CD4-positive, CD25-positive, alpha-beta regulatory T cell (primary cell): ENCODE measurements around the gene GBE1. TPM values are rescaled to one million over a fixed set of nuclear protein-coding genes. Genes with fewer than 3 reads are reported as not detected.

Experiments used
- ATAC-seq, 2 donors: fragments of 150-1000 bp; cut with Tn5 transposase; one replicate each; pipeline ENCODE4 v1.10.0; 2021; ENCODE audit warnings: low read depth in 2 of 2, moderate number of reproducible peaks in 2 of 2, moderate library complexity in 1 of 2
- DNase-seq, 3 donors: peaks; one replicate each; pipeline versions ENCODE4 v3.0.0 to v3.0.0-alpha.2; 2012 to 2022; ENCODE audit warnings: mixed read lengths in 1 of 3
- H3K27ac ChIP-seq: one replicate; pipeline ENCODE4 v1.7.0; 2013; ENCODE audit warnings: mild to moderate bottlenecking, low read length; ENCODE audit not compliant: insufficient read depth, poor library complexity, severe bottlenecking
- H3K27me3 ChIP-seq: one replicate; pipeline ENCODE4 v1.7.0; 2013; ENCODE audit warnings: low read length; ENCODE audit not compliant: control insufficient read depth, insufficient read depth
- H3K36me3 ChIP-seq: one replicate; pipeline ENCODE4 v1.7.0; 2013; ENCODE audit warnings: mild to moderate bottlenecking, low read length, moderate library complexity; ENCODE audit not compliant: control insufficient read depth, insufficient read depth
- H3K4me1 ChIP-seq: 2 replicates; pipeline ENCODE4 v1.7.0; 2013; ENCODE audit warnings: mild to moderate bottlenecking, low read length; ENCODE audit not compliant: insufficient read depth, control insufficient read depth, poor library complexity, severe bottlenecking
- H3K4me3 ChIP-seq: one replicate; pipeline ENCODE4 v1.7.0; 2013; ENCODE audit warnings: low read depth, mild to moderate bottlenecking, low read length, moderate library complexity
- H3K9me3 ChIP-seq, 2 experiments: 1 replicate in 1 of 2; 2 replicates in 1 of 2; pipeline ENCODE4 v1.7.0; 2013; ENCODE audit warnings: low read length in 2 of 2, mild to moderate bottlenecking in 1 of 2, moderate library complexity in 1 of 2; ENCODE audit not compliant: control insufficient read depth in 2 of 2
- H3K27ac Mint-ChIP-seq, 3 donors: one replicate each; pipeline ENCODE4 v1.8.0; 2020 to 2022; ENCODE audit warnings: mild to moderate bottlenecking in 3 of 3, mixed read lengths in 3 of 3, moderate library complexity in 2 of 3
- H3K27me3 Mint-ChIP-seq: one replicate; pipeline ENCODE4 v1.8.0; 2022; ENCODE audit warnings: mild to moderate bottlenecking, mixed read lengths
- H3K36me3 Mint-ChIP-seq: one replicate; pipeline ENCODE4 v1.8.0; 2020; ENCODE audit warnings: mixed read lengths
- H3K4me1 Mint-ChIP-seq, 4 donors: one replicate each; pipeline ENCODE4 v1.8.0; 2020 to 2022; ENCODE audit warnings: mixed read lengths in 4 of 4, mild to moderate bottlenecking in 1 of 4
- H3K4me3 Mint-ChIP-seq, 4 donors: one replicate each; pipeline ENCODE4 v1.8.0; 2020 to 2022; ENCODE audit warnings: mild to moderate bottlenecking in 4 of 4, mixed read lengths in 4 of 4, moderate library complexity in 3 of 4
- H3K9me3 Mint-ChIP-seq, 7 donors: one replicate each; pipeline ENCODE4 v1.8.0; 2020 to 2022; ENCODE audit warnings: mixed read lengths in 7 of 7, mild to moderate bottlenecking in 3 of 7, moderate library complexity in 2 of 7
- polyA plus RNA-seq, 4 donors: library from polyadenylated mRNA; unstranded; fragments of 300-500 nt; fragmentation: Illumina TruSeq; gene quantifications; one replicate each; pipeline ENCODE4 v1.2.3, GENCODE V29; 2021
- total RNA-seq: library from RNA; stranded (reverse); gene quantifications from one replicate; pipeline ENCODE4 v1.2.3, GENCODE V29; 2022

GBE1 gene
- total and polyA plus RNA-seq, 5 donors from 2014 or later = 5.2 to 9.7 (median 8.6) TPM

- ATAC-seq = no peak
Measured at GRCh38 chr3:81699536-81700320, 61.7 kb downstream of the GBE1 start.

GRCh38 chr3:81696090-81696489, 65.4 kb downstream of the GBE1 start:
- H3K4me3 ChIP-seq = no peak overlapping the region
- H3K9me3 ChIP-seq = no peaks in the 10 kb centered on the region
- no peaks in the 10 kb centered on the region for H3K36me3 ChIP-seq
- H3K4me1 ChIP-seq = no peaks in the 10 kb centered on the region
- Mint-ChIP-seq H3K27ac (no peak overlapping the region), H3K36me3 (peaks cover 11% of the 10 kb centered on the region), H3K9me3 (no peaks in the 10 kb centered on the region), H3K27me3 (no peaks in the 10 kb centered on the region), H3K4me1 (peaks cover 0 to 5% (median 0%) of the 10 kb centered on the region in 4 donors), H3K4me3 (no peak overlapping the region)
- no peaks in the 10 kb centered on the region for H3K27me3 ChIP-seq
- ATAC-seq (no peak), DNase-seq (no peak)
- no peak overlapping the region for H3K27ac ChIP-seq

More at GRCh38 chr3:81699536-81700320, 61.7 kb downstream of the GBE1 start:
- H3K4me3 Mint-ChIP-seq = no peak overlapping the region
- no peaks in the 10 kb centered on the region for H3K27me3 ChIP-seq
- no peaks in the 10 kb centered on the region for H3K9me3 Mint-ChIP-seq
- H3K27ac Mint-ChIP-seq = no peak overlapping the region
- no peaks in the 10 kb centered on the region for H3K4me1 ChIP-seq
- no peaks in the 10 kb centered on the region for H3K36me3 ChIP-seq
- H3K36me3 Mint-ChIP-seq = peaks cover 14% of the 10 kb centered on the region
- H3K4me1 Mint-ChIP-seq = peaks cover 0 to 5% (median 0%) of the 10 kb centered on the region in 4 donors
- H3K9me3 ChIP-seq = no peaks in the 10 kb centered on the region
- no peak overlapping the region for H3K4me3 ChIP-seq
- no peak overlapping the region for H3K27ac ChIP-seq
- no peak for DNase-seq
- H3K27me3 Mint-ChIP-seq = no peaks in the 10 kb centered on the region

- H3K27ac ChIP-seq = no peak overlapping the region
- no peaks in the 10 kb centered on the region for H3K27me3 ChIP-seq
- ATAC-seq (no peak), DNase-seq (no peak)
- peaks cover 11% of the 10 kb centered on the region for H3K36me3 Mint-ChIP-seq
- no peak overlapping the region for H3K4me3 Mint-ChIP-seq
- no peak overlapping the region for H3K4me3 ChIP-seq
- H3K9me3 ChIP-seq = no peaks in the 10 kb centered on the region
- H3K9me3 Mint-ChIP-seq = no peaks in the 10 kb centered on the region
- H3K27me3 Mint-ChIP-seq = no peaks in the 10 kb centered on the region
- no peaks in the 10 kb centered on the region for H3K4me1 ChIP-seq
- no peaks in the 10 kb centered on the region for H3K36me3 ChIP-seq
- no peak overlapping the region for H3K27ac Mint-ChIP-seq
- peaks cover 0 to 5% (median 2%) of the 10 kb centered on the region in 4 donors for H3K4me1 Mint-ChIP-seq
Measured at GRCh38 chr3:81695302-81695701, 66.1 kb downstream of the GBE1 start.

GRCh38 chr3:81694662-81695061, 66.8 kb downstream of the GBE1 start:
- Histone ChIP-seq H3K4me3 (no peak overlapping the region), H3K9me3 (no peaks in the 10 kb centered on the region), H3K4me1 (no peaks in the 10 kb centered on the region), H3K27me3 (no peaks in the 10 kb centered on the region), H3K27ac (no peak overlapping the region), H3K36me3 (no peaks in the 10 kb centered on the region)
- Mint-ChIP-seq H3K4me1 (peaks cover 0 to 5% (median 3%) of the 10 kb centered on the region in 4 donors), H3K27ac (no peak overlapping the region), H3K36me3 (peaks cover 13% of the 10 kb centered on the region), H3K27me3 (no peaks in the 10 kb centered on the region), H3K9me3 (peaks cover 0 to 3% (median 0%) of the 10 kb centered on the region in 7 donors), H3K4me3 (no peak overlapping the region)
- DNase-seq (no peak), ATAC-seq (no peak)

- no peak for DNase-seq
- no peaks in the 10 kb centered on the region for H3K9me3 ChIP-seq
- no peaks in the 10 kb centered on the region for H3K36me3 ChIP-seq
- no peak overlapping the region for H3K27ac ChIP-seq
- Mint-ChIP-seq H3K27me3 (no peaks in the 10 kb centered on the region), H3K4me1 (peaks cover 0 to 5% (median 3%) of the 10 kb centered on the region in 4 donors), H3K9me3 (peaks cover 0 to 3% (median 0%) of the 10 kb centered on the region in 7 donors), H3K36me3 (peaks cover 9% of the 10 kb centered on the region), H3K4me3 (no peak overlapping the region), H3K27ac (peak overlapping the region in 1 of 3 donors; percentile 23)
- no peak for ATAC-seq
- H3K4me3 ChIP-seq = no peak overlapping the region
- no peaks in the 10 kb centered on the region for H3K27me3 ChIP-seq
- no peaks in the 10 kb centered on the region for H3K4me1 ChIP-seq
Measured at GRCh38 chr3:81692766-81693165, 68.7 kb downstream of the GBE1 start.

GRCh38 chr3:81689617-81690016, 71.8 kb downstream of the GBE1 start:
- Histone ChIP-seq H3K27me3 (no peaks in the 10 kb centered on the region), H3K9me3 (no peaks in the 10 kb centered on the region), H3K36me3 (no peaks in the 10 kb centered on the region), H3K4me3 (no peak overlapping the region), H3K27ac (no peak overlapping the region), H3K4me1 (no peaks in the 10 kb centered on the region)
- Mint-ChIP-seq H3K27me3 (no peaks in the 10 kb centered on the region), H3K36me3 (peaks cover 16% of the 10 kb centered on the region), H3K27ac (no peak overlapping the region), H3K4me1 (peaks cover 0 to 5% (median under 1%) of the 10 kb centered on the region in 4 donors), H3K4me3 (no peak overlapping the region), H3K9me3 (peaks cover 0 to 3% (median 0%) of the 10 kb centered on the region in 7 donors)
- ATAC-seq = no peak
- DNase-seq = no peak

GRCh38 chr3:81684751-81685395, 76.6 kb downstream of the GBE1 start:
- H3K9me3 Mint-ChIP-seq = peaks cover 0 to 4% (median 0%) of the 10 kb centered on the region in 7 donors
- no peaks in the 10 kb centered on the region for H3K4me1 ChIP-seq
- ATAC-seq = no peak

More at GRCh38 chr3:81684751-81685395, 76.6 kb downstream of the GBE1 start:
- Histone ChIP-seq H3K4me3 (no peak overlapping the region), H3K36me3 (no peaks in the 10 kb centered on the region), H3K27me3 (no peaks in the 10 kb centered on the region), H3K27ac (no peak overlapping the region), H3K9me3 (no peaks in the 10 kb centered on the region)
- Mint-ChIP-seq H3K27ac (no peak overlapping the region), H3K4me1 (no peaks in the 10 kb centered on the region), H3K27me3 (no peaks in the 10 kb centered on the region), H3K4me3 (no peak overlapping the region), H3K36me3 (peaks cover 16% of the 10 kb centered on the region)
- DNase-seq = no peak
